Measurements from ENCODE around the gene DMWD. TPM values are rescaled to one million over a fixed set of nuclear protein-coding genes. Genes with fewer than 3 reads are reported as not detected.

The DMWD gene
- total RNA-seq, 4 donors from 2014 or later, result 41.5 to 75.5 (median 59.4) TPM

DNA sequence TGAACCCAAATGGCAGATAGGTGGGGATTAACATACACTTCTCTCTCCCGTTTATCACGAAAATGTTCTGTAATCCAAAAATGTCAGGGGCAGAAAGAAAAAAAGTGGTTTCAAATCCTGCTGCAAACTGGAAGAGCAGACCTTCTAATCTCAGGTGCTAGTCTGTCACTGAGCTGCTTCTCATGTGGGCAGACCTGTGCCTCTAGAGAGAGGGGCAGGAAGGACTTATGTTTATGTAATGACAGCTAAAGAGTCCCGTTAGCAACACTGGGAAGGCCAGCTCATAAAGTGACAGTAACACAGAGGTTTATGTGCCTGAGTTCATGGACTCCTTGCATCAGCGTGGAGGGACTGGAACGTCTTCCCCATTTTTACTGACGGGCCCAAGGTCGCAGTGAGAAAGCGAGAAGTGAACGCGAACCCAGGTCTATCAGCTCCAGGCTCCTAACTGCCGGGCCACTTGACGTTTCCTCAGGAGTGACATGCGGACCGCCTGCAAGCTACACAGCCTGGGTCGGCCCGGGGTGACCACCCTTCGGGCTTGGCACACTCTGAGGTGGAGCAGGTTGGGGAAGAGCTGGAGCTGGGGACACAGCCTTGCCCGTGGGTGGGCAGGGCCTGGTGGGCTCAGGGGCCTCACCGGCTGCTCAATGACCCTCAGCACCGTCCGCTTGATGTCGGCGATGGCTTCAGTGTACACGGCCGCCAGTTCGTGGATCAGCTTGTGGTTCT lies 32.1 kb upstream of the DMWD start:
- Histone ChIP-seq H3K4me3 (no peak overlapping the region), H3K36me3 (peaks cover 0 to 97% of the 10 kb centered on the region in 2 donors), H3K9me3 (no peaks in the 10 kb centered on the region), H3K27ac (no peak overlapping the region), H3K27me3 (no peaks in the 10 kb centered on the region), H3K4me1 (peaks cover 0 to 13% (median 4%) of the 10 kb centered on the region in 3 donors)
- 31 to 61% methylated on average over 2 of the region's 26 CpGs for WGBS, 2 donors (ENCODE audit: low coverage in 1 of 2)
- no peak for TF ChIP-seq POLR2A (IDR thresholded peaks at IDR 0.05)
- no peak for TF ChIP-seq CTCF (IDR thresholded peaks at IDR 0.05)
- TF ChIP-seq POLR2AphosphoS5 (IDR thresholded peaks at IDR 0.05), result no peak
- ATAC-seq, result no peak

GRCh38 chr19:45824041-45824471 lies 31.4 kb upstream of the DMWD start:
- peaks cover 0 to 13% (median 4%) of the 10 kb centered on the region in 3 donors for H3K4me1 ChIP-seq
- peak; percentile 47 for ATAC-seq
- peaks cover 0 to 97% of the 10 kb centered on the region in 2 donors for H3K36me3 ChIP-seq
- 22% methylated on average over 3 of the region's 12 CpGs; no CpG with 5 or more reads in 1 of the 2 donors for WGBS, 2 donors (ENCODE audit: low coverage in 1 of 2)
- H3K9me3 ChIP-seq, result no peaks in the 10 kb centered on the region
- H3K27ac ChIP-seq, result no peak overlapping the region
- no peaks in the 10 kb centered on the region for H3K27me3 ChIP-seq
- TF ChIP-seq POLR2A (IDR thresholded peaks at IDR 0.05), result no peak
- TF ChIP-seq POLR2AphosphoS5 (IDR thresholded peaks at IDR 0.05), result no peak
- no peak for TF ChIP-seq CTCF (IDR thresholded peaks at IDR 0.05)
- no peak for TF ChIP-seq EP300 (IDR thresholded peaks at IDR 0.05)
- H3K4me3 ChIP-seq, result no peak overlapping the region

- Histone ChIP-seq H3K27me3 (no peaks in the 10 kb centered on the region), H3K27ac (no peak overlapping the region), H3K4me1 (peaks cover 0 to 13% (median 4%) of the 10 kb centered on the region in 3 donors), H3K4me3 (no peak overlapping the region), H3K9me3 (no peaks in the 10 kb centered on the region), H3K36me3 (peaks cover 0 to 95% of the 10 kb centered on the region in 2 donors)
- no CpG with 5 or more reads among the region's 12 CpGs for WGBS, 2 donors (ENCODE audit: low coverage in 1 of 2)
- no peak for TF ChIP-seq CTCF (IDR thresholded peaks at IDR 0.05)
- TF ChIP-seq POLR2AphosphoS5 (IDR thresholded peaks at IDR 0.05), result no peak
- TF ChIP-seq EP300 (IDR thresholded peaks at IDR 0.05), result no peak
- no peak for TF ChIP-seq POLR2A (IDR thresholded peaks at IDR 0.05)
- ATAC-seq, result no peak
Measured at GRCh38 chr19:45823182-45823581, 30.5 kb upstream of the DMWD start.

- H3K36me3 ChIP-seq, result peaks cover 0 to 95% of the 10 kb centered on the region in 2 donors
- whole genome bisulfite sequencing, 2 donors (ENCODE audit: low coverage in 1 of 2), result no CpG with 5 or more reads among the region's 5 CpGs
- ATAC-seq, result no peak
Measured at GRCh38 chr19:45822716-45823115, 30.1 kb upstream of the DMWD start.

More at GRCh38 chr19:45822716-45823115, 30.1 kb upstream of the DMWD start:
- Histone ChIP-seq H3K27ac (no peak overlapping the region), H3K9me3 (no peaks in the 10 kb centered on the region), H3K4me1 (peaks cover 0 to 13% (median 4%) of the 10 kb centered on the region in 3 donors), H3K4me3 (no peak overlapping the region), H3K27me3 (no peaks in the 10 kb centered on the region)
- TF ChIP-seq POLR2AphosphoS5 (IDR thresholded peaks at IDR 0.05) (no peak), POLR2A (IDR thresholded peaks at IDR 0.05) (no peak), EP300 (IDR thresholded peaks at IDR 0.05) (no peak), CTCF (IDR thresholded peaks at IDR 0.05) (no peak)
